KMS-11 (cell line): ENCODE data around the gene HDAC4.

ENCODE experiments used
- H2AFZ ChIP-seq: fragments of 200-600 bp; sonication (generic); 2 replicates; pipeline ENCODE4 v1.6.1; 2016; ENCODE audit warnings: antibody characterized with exemption, mixed run types, low read depth
- H3K27ac ChIP-seq: fragments of 200-600 bp; sonication (generic); 2 replicates; pipeline ENCODE4 v1.6.1; 2016; ENCODE audit warnings: mild to moderate bottlenecking, mixed run types
- H3K27me3 ChIP-seq: fragments of 200-600 bp; sonication (generic); 2 replicates; pipeline ENCODE4 v1.6.1; 2017; ENCODE audit warnings: mild to moderate bottlenecking, low read depth, mixed run types, moderate library complexity; ENCODE audit not compliant: insufficient read depth
- H3K36me3 ChIP-seq: fragments of 200-600 bp; sonication (generic); 2 replicates; pipeline ENCODE4 v1.6.1; 2017; ENCODE audit warnings: mild to moderate bottlenecking, mixed run types; ENCODE audit not compliant: insufficient read depth
- H3K4me1 ChIP-seq: fragments of 200-600 bp; sonication (generic); 2 replicates; pipeline ENCODE4 v1.6.1; 2016; ENCODE audit warnings: mild to moderate bottlenecking, low read depth, mixed run types; ENCODE audit not compliant: poor library complexity, severe bottlenecking
- H3K4me2 ChIP-seq: fragments of 200-600 bp; sonication (generic); 2 replicates; pipeline ENCODE4 v1.7.0; 2016; ENCODE audit warnings: mild to moderate bottlenecking, mixed run types
- H3K4me3 ChIP-seq: fragments of 200-600 bp; sonication (generic); IDR thresholded peaks from 2 replicates; pipeline ENCODE4 v1.6.1; 2017; ENCODE audit warnings: low read depth, low read length, mixed read lengths; ENCODE audit not compliant: insufficient read depth
- H3K79me2 ChIP-seq: fragments of 200-600 bp; sonication (generic); 2 replicates; pipeline ENCODE4 v1.6.1; 2016; ENCODE audit warnings: low read depth, mixed run types; ENCODE audit not compliant: insufficient read depth
- H3K9ac ChIP-seq: fragments of 200-600 bp; sonication (generic); 2 replicates; pipeline ENCODE4 v1.6.1; 2016; ENCODE audit warnings: mild to moderate bottlenecking, mixed run types
- H4K20me1 ChIP-seq: fragments of 200-600 bp; sonication (generic); 2 replicates; pipeline ENCODE4 v1.6.1; 2016; ENCODE audit warnings: mild to moderate bottlenecking, mixed run types; ENCODE audit not compliant: insufficient read depth
- CTCF ChIP-seq: fragments of 200-600 bp; sonication (generic); conservative IDR thresholded peaks from 2 replicates; pipeline ENCODE4 v1.6.1; 2017; ENCODE audit warnings: low read depth, mild to moderate bottlenecking, antibody characterized with exemption, low read length, moderate library complexity, mixed read lengths

The HDAC4 gene

DNA sequence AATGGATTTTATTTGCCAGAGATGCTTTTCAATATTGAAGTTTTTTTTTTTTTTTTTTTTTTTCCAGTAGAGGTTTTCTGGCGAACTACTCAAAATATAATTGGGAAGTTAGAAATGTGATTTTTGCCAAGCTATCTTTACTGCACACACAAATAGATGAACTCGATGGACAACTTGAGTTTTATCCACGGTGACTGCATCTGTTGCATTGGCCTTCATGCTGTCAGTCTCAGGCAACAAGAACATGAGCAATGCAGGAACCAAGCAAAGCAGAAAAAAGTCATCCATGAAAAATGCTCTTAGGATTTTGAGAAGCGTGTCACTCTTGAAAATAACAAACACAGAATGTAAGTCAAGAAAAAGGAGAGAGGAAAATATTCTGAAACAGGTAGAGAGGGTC is 22.7 kb upstream of the HDAC4 start:
- H3K79me2 ChIP-seq, result no peaks in the 10 kb centered on the region
- TF ChIP-seq CTCF, result no peak
- no peak overlapping the region for H3K4me2 ChIP-seq
- H3K27me3 ChIP-seq, result no peaks in the 10 kb centered on the region
- H2AFZ ChIP-seq, result no peak overlapping the region
- H3K4me3 ChIP-seq, result no peak overlapping the region
- H3K36me3 ChIP-seq, result no peaks in the 10 kb centered on the region
- H3K4me1 ChIP-seq, result no peaks in the 10 kb centered on the region
- no peak overlapping the region for H3K9ac ChIP-seq
- H3K27ac ChIP-seq, result no peak overlapping the region
- no peaks in the 10 kb centered on the region for H4K20me1 ChIP-seq

DNA sequence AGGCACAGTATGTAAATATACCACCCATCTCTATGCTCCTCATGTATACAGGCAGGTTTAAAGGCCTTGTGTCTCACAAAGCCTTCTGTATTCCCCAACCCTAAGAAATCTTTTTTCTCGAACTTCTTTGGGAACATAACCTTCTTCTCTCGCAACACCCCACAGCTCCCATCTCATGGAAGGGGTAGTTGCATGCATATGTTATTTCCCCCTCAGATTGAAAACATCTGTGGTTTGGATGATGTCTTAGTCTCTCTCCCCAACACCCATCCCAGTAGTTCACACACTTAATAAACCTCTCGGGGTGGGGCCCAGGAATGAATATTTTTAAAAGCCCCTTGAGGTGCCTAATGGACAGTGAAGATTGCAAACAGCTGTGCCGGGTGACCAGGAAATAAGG is 21.0 kb upstream of the HDAC4 start:
- Histone ChIP-seq H3K27me3 (no peaks in the 10 kb centered on the region), H4K20me1 (no peaks in the 10 kb centered on the region), H3K4me1 (no peaks in the 10 kb centered on the region), H2AFZ (no peak overlapping the region), H3K79me2 (no peaks in the 10 kb centered on the region), H3K4me3 (no peak overlapping the region), H3K9ac (no peak overlapping the region), H3K27ac (no peak overlapping the region), H3K36me3 (no peaks in the 10 kb centered on the region), H3K4me2 (no peak overlapping the region)
- TF ChIP-seq CTCF, result no peak

DNA sequence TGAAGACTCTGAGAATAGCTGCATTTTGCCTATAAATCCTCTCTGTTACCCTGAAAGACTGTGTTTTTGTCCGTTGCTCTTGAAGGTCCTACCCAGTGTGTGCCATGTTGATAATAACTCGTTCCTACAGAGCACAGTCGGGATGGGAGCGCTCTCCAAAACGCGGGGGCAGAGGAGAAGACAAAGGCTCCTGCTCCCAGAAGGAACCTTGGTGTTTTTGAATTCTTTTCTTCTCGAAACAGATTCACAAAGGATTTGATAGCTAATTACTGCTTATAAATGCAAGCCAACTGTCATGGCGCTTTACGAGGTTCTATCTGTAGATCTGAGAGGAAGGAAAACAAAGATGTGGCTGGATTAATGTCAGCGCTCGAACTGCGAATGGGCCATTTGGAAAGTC is 19.3 kb upstream of the HDAC4 start:
- H3K4me2 ChIP-seq, result no peak overlapping the region
- H2AFZ ChIP-seq, result no peak overlapping the region
- no peaks in the 10 kb centered on the region for H3K27me3 ChIP-seq
- no peaks in the 10 kb centered on the region for H3K36me3 ChIP-seq
- no peaks in the 10 kb centered on the region for H3K79me2 ChIP-seq
- H4K20me1 ChIP-seq, result no peaks in the 10 kb centered on the region
- TF ChIP-seq CTCF, result no peak
- H3K4me3 ChIP-seq, result no peak overlapping the region
- H3K4me1 ChIP-seq, result no peaks in the 10 kb centered on the region
- no peak overlapping the region for H3K9ac ChIP-seq
- no peak overlapping the region for H3K27ac ChIP-seq

DNA sequence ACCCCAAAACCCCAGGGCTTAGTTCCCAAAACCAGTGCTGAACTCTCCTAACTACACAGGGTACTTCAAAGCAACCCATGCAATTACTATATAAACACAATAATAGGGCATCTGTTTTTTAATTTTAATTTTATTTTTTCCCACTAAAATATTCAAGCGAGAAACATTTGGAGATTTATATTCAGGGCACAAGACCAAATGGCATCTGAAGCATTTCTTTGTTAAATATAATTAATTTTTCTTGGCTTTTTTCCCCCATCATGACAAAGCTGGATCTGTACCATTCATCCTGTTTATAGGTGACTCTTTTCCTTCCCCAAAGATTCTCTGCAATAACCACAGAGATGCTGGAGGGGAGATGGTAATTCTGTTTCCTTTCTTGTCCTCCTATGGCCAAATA is 18.1 kb upstream of the HDAC4 start:
- no peak overlapping the region for H3K27ac ChIP-seq
- no peak overlapping the region for H3K9ac ChIP-seq
- no peaks in the 10 kb centered on the region for H3K4me1 ChIP-seq
- no peak overlapping the region for H3K4me3 ChIP-seq
- no peaks in the 10 kb centered on the region for H4K20me1 ChIP-seq
- no peaks in the 10 kb centered on the region for H3K27me3 ChIP-seq
- no peak overlapping the region for H3K4me2 ChIP-seq
- no peaks in the 10 kb centered on the region for H3K36me3 ChIP-seq
- no peaks in the 10 kb centered on the region for H3K79me2 ChIP-seq
- no peak for TF ChIP-seq CTCF
- no peak overlapping the region for H2AFZ ChIP-seq
